Measurements from ENCODE around the gene DTNB. TPM values are rescaled to one million over a fixed set of nuclear protein-coding genes. Genes with fewer than 3 reads are reported as not detected.

DTNB gene
- polyA plus RNA-seq, 1 of the 3 experiments (the other 2 are of a cell fraction) = 15.3 TPM

- no peak for TF ChIP-seq PBX3 (IDR thresholded peaks at IDR 0.05)
- no peak for TF ChIP-seq MAX (IDR thresholded peaks at IDR 0.05; ENCODE audit: low read depth)
- no peak for TF ChIP-seq FOXM1 (IDR thresholded peaks at IDR 0.05; ENCODE audit: low read depth)
- no peak for TF ChIP-seq NRF1 (IDR thresholded peaks at IDR 0.05; ENCODE audit: low read depth, low read length)
These were observed 191.0 kb downstream of the DTNB start (continued) for GRCh38 chr2:25482341-25482740.

GRCh38 chr2:25481381-25482300 lies 191.7 kb downstream of the DTNB start:
- Histone ChIP-seq H3K36me3 (replicated peaks in 1 of 2; ENCODE audit: control insufficient read depth in 1 of 2, insufficient read depth in 2 of 2, low read length in 1 of 2) (peaks cover 0 to 3% of the 10 kb centered on the region in 2 experiments), H3K27me3 (ENCODE audit: insufficient read depth) (no peaks in the 10 kb centered on the region), H3K27ac (ENCODE audit: low read depth in 2 of 2, low read length in 1 of 2) (peak overlapping the region in 1 of 2 experiments; percentile 3; a peak in 1 of 4 replicates), H3K79me2 (ENCODE audit: insufficient read depth) (no peaks in the 10 kb centered on the region), H3K4me2 (no peak overlapping the region; the same call in 1 of the 2 replicates), H3K9ac (no peak overlapping the region; the same call in 1 of the 2 replicates), H3K9me2 (no peaks in the 10 kb centered on the region), H2AFZ (ENCODE audit: low read depth) (no peak overlapping the region), H3K9me3 (no peaks in the 10 kb centered on the region), H3F3A (replicated peaks; ENCODE audit: insufficient read depth) (no peaks in the 10 kb centered on the region), H3K4me1 (ENCODE audit: control insufficient read depth in 1 of 2, insufficient read depth in 2 of 2, low read depth in 1 of 2, low read length in 1 of 2) (peaks cover 0 to 8% of the 10 kb centered on the region in 2 experiments; a peak in 3 of 4 replicates), H3K4me3 (ENCODE audit: low read depth in 2 of 2, low read length in 1 of 2) (no peak overlapping the region), H4K20me1 (ENCODE audit: insufficient read depth) (no peaks in the 10 kb centered on the region)
- no peak for DNase-seq
- ChIA-PET POLR2A (no interaction called here), CTCF (interaction anchor here (0.6 to 1.2 kb wide), 2 partner anchors 171 to 183 kb away, joined by 3 read pairs; no protein-coding TSS in a partner anchor)
- WGBS (ENCODE audit: low lambda C conversion rate) = 83% methylated on average over 4 of the region's 4 CpGs
- TF ChIP-seq PBX3 (IDR thresholded peaks at IDR 0.05) (peak; percentile 3; the same call in 1 of the 2 replicates), ELF1 (IDR thresholded peaks at IDR 0.05) (no peak), MAX (IDR thresholded peaks at IDR 0.05; ENCODE audit: low read depth) (no peak), FOSL2 (IDR thresholded peaks at IDR 0.05; ENCODE audit: borderline replicate concordance, low read depth) (no peak)

- no peak overlapping the region for H3K4me2 ChIP-seq
- no peak overlapping the region for H3K9ac ChIP-seq
- peaks cover 0 to 8% of the 10 kb centered on the region in 2 experiments; a peak in 3 of 4 replicates for H3K4me1 ChIP-seq (ENCODE audit: control insufficient read depth in 1 of 2, insufficient read depth in 2 of 2, low read depth in 1 of 2, low read length in 1 of 2)
- H2AFZ ChIP-seq (ENCODE audit: low read depth) = no peak overlapping the region
- no peaks in the 10 kb centered on the region for H3K9me3 ChIP-seq
- peaks cover 0 to 6% of the 10 kb centered on the region in 2 experiments for H3K36me3 ChIP-seq (replicated peaks in 1 of 2; ENCODE audit: control insufficient read depth in 1 of 2, insufficient read depth in 2 of 2, low read length in 1 of 2)
- no peak for DNase-seq
- POLR2A ChIA-PET = no interaction called here
- H3F3A ChIP-seq (replicated peaks; ENCODE audit: insufficient read depth) = no peaks in the 10 kb centered on the region
- no peaks in the 10 kb centered on the region for H3K79me2 ChIP-seq (ENCODE audit: insufficient read depth)
- CTCF ChIA-PET = no interaction called here
- no peaks in the 10 kb centered on the region for H4K20me1 ChIP-seq (ENCODE audit: insufficient read depth)
- WGBS (ENCODE audit: low lambda C conversion rate) = 95% methylated on average over 7 of the region's 7 CpGs
- H3K9me2 ChIP-seq = no peaks in the 10 kb centered on the region
- no peak overlapping the region for H3K27ac ChIP-seq (ENCODE audit: low read depth in 2 of 2, low read length in 1 of 2)
- H3K4me3 ChIP-seq (ENCODE audit: low read depth in 2 of 2, low read length in 1 of 2) = no peak overlapping the region
- H3K27me3 ChIP-seq (ENCODE audit: insufficient read depth) = no peaks in the 10 kb centered on the region
- TF ChIP-seq RCOR1 (IDR thresholded peaks at IDR 0.05; ENCODE audit: low read length) (no peak), USF1 (IDR thresholded peaks at IDR 0.05; ENCODE audit: borderline replicate concordance, low read depth) (no peak), REST (IDR thresholded peaks at IDR 0.05; ENCODE audit: low read depth, low read length) (no peak), YY1 (IDR thresholded peaks at IDR 0.05; ENCODE audit: low read depth) (no peak), SIN3A (IDR thresholded peaks at IDR 0.05; ENCODE audit: borderline replicate concordance, low read depth, low read length) (no peak), USF2 (IDR thresholded peaks at IDR 0.05; ENCODE audit: borderline replicate concordance, low read depth, low read length) (no peak), JUND (IDR thresholded peaks at IDR 0.05) (no peak), POLR2AphosphoS5 (IDR thresholded peaks at IDR 0.05; ENCODE audit: low read depth, low read length) (no peak)
These were observed 192.8 kb downstream of the DTNB start for GRCh38 chr2:25480561-25480960.

Data from SK-N-SH (cell line).